ENCODE results near the gene PRDM11. TPM values are rescaled to one million over a fixed set of nuclear protein-coding genes. Genes with fewer than 3 reads are reported as not detected.

PRDM11 gene
- total RNA-seq, 1 experiment from 2014 or later = 27.4 TPM

DNA sequence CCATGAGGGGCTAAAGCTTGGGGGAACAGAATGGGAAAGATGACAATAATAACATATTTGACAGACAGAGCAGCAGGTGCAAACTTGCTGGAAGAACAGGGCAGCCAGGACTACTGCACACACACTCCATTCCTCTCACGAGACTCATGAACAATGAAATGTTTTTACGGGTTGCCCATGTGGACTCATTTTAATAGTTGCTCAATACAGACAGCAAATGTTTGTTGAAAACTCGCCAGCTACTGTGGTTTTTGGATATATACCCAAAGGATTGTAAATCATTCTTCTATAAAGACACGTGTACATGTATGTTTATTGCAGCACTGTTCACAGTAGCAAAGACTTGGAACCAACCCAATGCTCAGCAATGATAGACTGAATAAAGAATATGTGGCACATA is 129.4 kb downstream of the PRDM11 start:
- H3K4me1 ChIP-seq (ENCODE audit: control insufficient read depth, insufficient read depth, low read length) = no peaks in the 10 kb centered on the region
- H3K4me3 ChIP-seq (ENCODE audit: low read depth in 2 of 2, low read length in 2 of 2) = no peak overlapping the region
- ATAC-seq (no peak), DNase-seq (ENCODE audit: low read depth, low spot score) (no peak)
- H3K36me3 ChIP-seq (ENCODE audit: control insufficient read depth, insufficient read depth, low read length) = no peaks in the 10 kb centered on the region
- ChIA-PET POLR2A (no interaction called here), CTCF (no interaction called here)
- no peaks in the 10 kb centered on the region for H3K9me3 ChIP-seq (ENCODE audit: control insufficient read depth, insufficient read depth, low read depth, low read length)
- intact Hi-C loops (cut with micrococcal nuclease; ENCODE audit: unreplicated experiment) (no loop called here), in situ Hi-C loops (cut with HindIII; ENCODE audit: low pct_unique_long_range_greater_than_20kb, low sequenced_read_pairs) (no loop called here)
- H3K27ac ChIP-seq (ENCODE audit: low read length) = no peak overlapping the region
- H3K27me3 ChIP-seq (ENCODE audit: control insufficient read depth, insufficient read depth, low read length) = peaks cover 17% of the 10 kb centered on the region
- no TSS peak for BruUV-seq (replicated peaks)
- TF ChIP-seq REST (IDR thresholded peaks at IDR 0.05; ENCODE audit: insufficient read depth in 1 of 2, low read depth in 2 of 2, low read length in 1 of 2) (no peak), POLR2AphosphoS5 (IDR thresholded peaks at IDR 0.05; ENCODE audit: low read depth, low read length) (no peak), SIN3A (IDR thresholded peaks at IDR 0.05; ENCODE audit: borderline replicate concordance, insufficient read depth, low read depth, low read length) (no peak), TCF7L2 (IDR thresholded peaks at IDR 0.05; ENCODE audit: low read depth, low read length) (no peak)
- TF ChIP-seq, protein P1, sequence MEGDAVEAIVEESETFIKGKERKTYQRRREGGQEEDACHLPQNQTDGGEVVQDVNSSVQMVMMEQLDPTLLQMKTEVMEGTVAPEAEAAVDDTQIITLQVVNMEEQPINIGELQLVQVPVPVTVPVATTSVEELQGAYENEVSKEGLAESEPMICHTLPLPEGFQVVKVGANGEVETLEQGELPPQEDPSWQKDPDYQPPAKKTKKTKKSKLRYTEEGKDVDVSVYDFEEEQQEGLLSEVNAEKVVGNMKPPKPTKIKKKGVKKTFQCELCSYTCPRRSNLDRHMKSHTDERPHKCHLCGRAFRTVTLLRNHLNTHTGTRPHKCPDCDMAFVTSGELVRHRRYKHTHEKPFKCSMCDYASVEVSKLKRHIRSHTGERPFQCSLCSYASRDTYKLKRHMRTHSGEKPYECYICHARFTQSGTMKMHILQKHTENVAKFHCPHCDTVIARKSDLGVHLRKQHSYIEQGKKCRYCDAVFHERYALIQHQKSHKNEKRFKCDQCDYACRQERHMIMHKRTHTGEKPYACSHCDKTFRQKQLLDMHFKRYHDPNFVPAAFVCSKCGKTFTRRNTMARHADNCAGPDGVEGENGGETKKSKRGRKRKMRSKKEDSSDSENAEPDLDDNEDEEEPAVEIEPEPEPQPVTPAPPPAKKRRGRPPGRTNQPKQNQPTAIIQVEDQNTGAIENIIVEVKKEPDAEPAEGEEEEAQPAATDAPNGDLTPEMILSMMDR (IDR thresholded peaks at IDR 0.05) = no peak

- TF ChIP-seq POLR2AphosphoS5 (IDR thresholded peaks at IDR 0.05; ENCODE audit: low read depth, low read length) = no peak
- ATAC-seq = no peak
- H3K4me1 ChIP-seq (ENCODE audit: control insufficient read depth, insufficient read depth, low read length) = no peaks in the 10 kb centered on the region
- POLR2A ChIA-PET = no interaction called here
- intact Hi-C loops (cut with micrococcal nuclease; ENCODE audit: unreplicated experiment) = no loop called here
- no peak overlapping the region for H3K27ac ChIP-seq (ENCODE audit: low read length)
- in situ Hi-C loops (cut with HindIII; ENCODE audit: low pct_unique_long_range_greater_than_20kb, low sequenced_read_pairs) = no loop called here
- CTCF ChIA-PET = interaction anchor here (0.6 kb wide), 1 partner anchor 45 kb away, joined by 4 read pairs; no protein-coding TSS in a partner anchor
- H3K27me3 ChIP-seq (ENCODE audit: control insufficient read depth, insufficient read depth, low read length) = peaks cover 14% of the 10 kb centered on the region
- H3K9me3 ChIP-seq (ENCODE audit: control insufficient read depth, insufficient read depth, low read depth, low read length) = no peaks in the 10 kb centered on the region
- BruUV-seq (replicated peaks) = no TSS peak
- no peak for DNase-seq (ENCODE audit: low read depth, low spot score)
- H3K4me3 ChIP-seq (ENCODE audit: low read depth in 2 of 2, low read length in 2 of 2) = no peak overlapping the region
- H3K36me3 ChIP-seq (ENCODE audit: control insufficient read depth, insufficient read depth, low read length) = no peaks in the 10 kb centered on the region
These were observed 132.3 kb downstream of the PRDM11 start for GRCh38 chr11:45278714-45279113.

DNA sequence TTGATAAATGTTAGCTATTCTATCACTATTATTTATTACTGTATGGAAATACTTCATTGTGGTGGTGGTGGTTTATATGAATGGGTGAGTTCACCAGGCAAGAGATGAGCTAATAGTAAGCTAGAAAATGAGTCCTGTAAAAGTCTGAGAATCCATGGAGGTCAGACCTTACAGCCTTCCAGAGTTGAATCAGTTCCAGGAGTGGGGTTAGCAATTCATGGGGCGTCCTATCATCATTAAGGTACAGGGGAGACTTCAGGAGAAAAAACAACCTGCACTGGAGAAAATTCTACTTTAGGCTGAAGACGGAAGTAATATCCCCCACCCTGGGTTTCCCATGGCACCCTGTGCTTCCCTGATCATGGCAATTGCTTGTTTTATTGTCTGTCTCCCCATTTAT is 133.2 kb downstream of the PRDM11 start:
- Histone ChIP-seq H3K4me3 (ENCODE audit: low read depth in 2 of 2, low read length in 2 of 2) (no peak overlapping the region), H3K9me3 (ENCODE audit: control insufficient read depth, insufficient read depth, low read depth, low read length) (no peaks in the 10 kb centered on the region), H3K27ac (ENCODE audit: low read length) (no peak overlapping the region), H3K36me3 (ENCODE audit: control insufficient read depth, insufficient read depth, low read length) (no peaks in the 10 kb centered on the region), H3K4me1 (ENCODE audit: control insufficient read depth, insufficient read depth, low read length) (no peaks in the 10 kb centered on the region), H3K27me3 (ENCODE audit: control insufficient read depth, insufficient read depth, low read length) (peaks cover 11% of the 10 kb centered on the region)
- intact Hi-C loops (cut with micrococcal nuclease; ENCODE audit: unreplicated experiment) = no loop called here
- no peak for ATAC-seq
- POLR2A ChIA-PET = no interaction called here
- in situ Hi-C loops (cut with HindIII; ENCODE audit: low pct_unique_long_range_greater_than_20kb, low sequenced_read_pairs) = no loop called here
- TF ChIP-seq TCF7L2 (IDR thresholded peaks at IDR 0.05; ENCODE audit: low read depth, low read length) (no peak), SIN3A (IDR thresholded peaks at IDR 0.05; ENCODE audit: borderline replicate concordance, insufficient read depth, low read depth, low read length) (no peak), POLR2AphosphoS5 (IDR thresholded peaks at IDR 0.05; ENCODE audit: low read depth, low read length) (no peak), REST (IDR thresholded peaks at IDR 0.05; ENCODE audit: insufficient read depth in 1 of 2, low read depth in 2 of 2, low read length in 1 of 2) (no peak)
- TF ChIP-seq, protein P1 (IDR thresholded peaks at IDR 0.05) = no peak
- CTCF ChIA-PET = no interaction called here
- no TSS peak for BruUV-seq (replicated peaks)
- no peak for DNase-seq (ENCODE audit: low read depth, low spot score)
